CD4-positive, alpha-beta T cell treated with Interleukin-6 at 100 ng/mL for 8 hours (primary cell): Measurements from ENCODE around the gene AP1S3.
A peak's percentile ranks its signal among the peaks of the same experiment; 100 is the strongest.
"Not testable (repeated sequence)": the region's sequence is repeated elsewhere in the genome, so short reads cannot be mapped to it uniquely, and the experiment has no call there.

Experiments
- DNase-seq: peaks from one replicate; pipeline ENCODE4 v3.0.0-alpha.2; 2020; ENCODE audit warnings: mixed read lengths, low spot score

AP1S3 gene

DNA sequence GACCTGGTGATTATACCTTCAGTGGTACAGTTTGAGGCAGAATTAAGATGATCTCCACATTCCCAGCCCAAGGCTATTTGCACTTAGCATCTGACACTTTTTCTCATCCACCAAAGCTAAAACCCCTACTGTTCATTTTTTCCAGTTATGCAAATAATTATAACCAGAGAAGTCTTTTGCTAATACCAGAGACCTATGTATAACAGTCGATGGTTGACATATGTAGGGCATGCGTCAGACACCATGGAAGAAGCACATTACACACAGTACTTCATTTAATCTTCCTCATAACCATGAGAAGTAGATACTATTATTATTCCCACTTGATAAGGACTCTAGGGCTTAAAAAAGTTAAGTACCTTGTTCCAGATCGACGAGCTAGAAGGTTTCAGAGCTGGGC lies 36.5 kb downstream of the AP1S3 start:
- no peak for DNase-seq

DNA sequence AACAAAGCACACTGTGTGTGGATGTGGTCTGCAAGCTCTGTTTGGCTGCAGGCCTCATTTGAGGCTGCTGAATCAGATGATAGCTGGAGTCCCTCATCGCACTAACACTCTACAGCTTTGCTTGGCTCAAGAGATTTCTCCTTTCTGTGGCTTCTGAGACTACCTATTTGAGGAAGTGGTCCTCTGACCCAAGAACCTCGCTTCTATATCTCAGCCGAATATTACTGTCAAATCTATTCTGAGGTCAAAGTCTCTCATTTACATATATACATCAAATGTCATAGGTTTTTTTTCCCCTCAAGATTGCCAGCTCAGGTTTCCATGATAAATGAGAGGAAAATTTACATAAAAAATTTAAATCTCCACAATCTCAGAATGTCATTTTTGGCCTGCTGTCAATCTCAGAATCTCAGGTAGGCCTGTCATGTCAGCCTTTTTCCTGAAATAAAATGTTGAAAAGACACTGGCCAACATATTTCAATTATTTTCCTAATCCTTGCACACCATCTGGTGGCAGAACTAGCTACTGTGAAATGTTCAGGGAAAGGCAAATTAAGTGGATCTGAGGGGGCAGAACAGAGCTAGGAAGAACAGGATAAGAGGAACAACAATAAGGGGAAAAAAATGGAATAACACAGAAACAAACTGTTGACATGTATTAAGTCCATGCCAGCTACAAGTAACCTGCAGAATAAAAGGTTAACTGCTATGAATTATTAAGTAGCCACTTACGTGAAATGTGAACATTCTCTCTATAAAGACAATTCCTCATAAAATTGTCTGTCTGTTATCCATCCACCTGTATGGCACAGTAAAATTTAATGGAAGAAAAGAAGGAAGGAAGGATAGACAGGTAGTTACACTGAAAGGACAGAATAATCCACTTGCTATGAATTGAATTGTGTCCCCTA lies 39.3 kb downstream of the AP1S3 start:
- no peak for DNase-seq

DNA sequence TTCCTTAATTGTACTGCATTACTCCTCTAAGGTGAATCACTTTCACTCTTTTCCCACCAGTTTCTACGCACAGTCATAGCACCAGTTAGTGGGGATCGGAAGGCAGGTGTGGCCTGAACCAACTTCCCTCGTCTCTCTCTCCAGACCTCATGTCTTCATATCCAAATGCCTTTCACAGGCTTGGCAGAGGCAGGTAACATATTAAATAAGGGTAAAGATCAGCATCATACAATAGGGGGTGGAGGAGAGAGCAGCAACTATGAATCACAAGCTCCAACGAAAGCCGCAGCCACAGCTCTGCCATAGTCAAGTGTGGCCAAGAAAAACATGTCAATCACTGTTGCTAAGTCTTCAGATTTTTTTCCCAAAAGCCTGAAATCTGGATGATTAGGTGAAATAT lies 40.3 kb downstream of the AP1S3 start:
- DNase-seq = no peak

DNA sequence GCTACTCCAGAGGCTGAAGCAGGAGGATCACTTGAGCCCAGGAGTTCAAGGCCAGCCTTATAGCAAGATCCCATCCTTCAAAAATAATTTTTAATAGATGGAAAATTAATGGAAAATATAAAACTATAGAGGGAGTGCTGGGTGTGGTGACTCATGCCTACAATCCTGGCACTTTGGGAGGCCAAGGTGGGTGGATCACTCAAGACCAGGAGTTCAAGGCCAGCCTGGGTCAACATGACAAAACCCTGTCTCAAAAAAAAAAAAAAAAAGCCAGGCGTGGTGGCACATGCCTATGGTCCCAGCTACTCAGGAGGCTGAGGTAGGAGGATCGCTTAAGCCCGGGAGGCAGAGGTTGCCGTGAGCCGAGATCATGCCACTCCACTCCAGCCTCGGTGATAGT lies 48.0 kb downstream of the AP1S3 start:
- no peak for DNase-seq

DNA sequence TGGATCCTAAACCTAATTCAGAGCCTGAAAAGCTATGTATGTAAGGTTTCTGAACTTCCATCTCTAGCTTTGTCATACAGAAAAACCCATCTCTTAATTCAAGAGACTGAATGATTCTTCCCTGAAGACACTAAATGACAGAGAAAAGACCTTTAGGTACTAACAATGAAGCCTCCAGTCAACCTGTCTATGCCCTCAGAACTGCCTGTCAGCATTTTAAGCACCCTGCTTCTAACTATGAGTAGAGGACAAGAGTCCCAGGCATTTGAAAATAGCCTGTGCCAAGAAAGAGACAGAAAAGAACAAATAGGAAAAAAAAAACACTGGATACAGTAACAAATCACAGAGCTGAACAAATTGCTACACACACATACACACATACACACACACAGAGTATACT lies 48.6 kb downstream of the AP1S3 start:
- no peak for DNase-seq

DNA sequence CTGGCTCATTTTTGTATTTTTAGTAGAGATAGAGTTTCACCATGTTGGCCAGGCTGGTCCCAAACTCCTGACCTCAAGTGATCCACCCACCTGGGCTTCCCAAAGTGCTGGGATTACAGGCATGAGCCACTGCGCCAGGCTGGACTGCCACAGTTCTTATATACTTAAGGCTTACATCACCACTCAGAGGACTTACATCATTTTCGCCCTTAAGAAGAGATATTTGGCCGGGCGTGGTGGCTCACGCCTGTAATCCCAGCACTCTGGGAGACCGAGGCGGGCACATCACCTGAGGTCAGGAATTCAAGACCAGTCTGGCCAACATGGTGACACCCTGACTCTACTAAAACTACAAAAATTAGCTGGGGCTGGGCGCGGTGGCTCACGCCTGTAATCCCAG lies 49.3 kb downstream of the AP1S3 start:
- not testable (repeated sequence) for DNase-seq

DNA sequence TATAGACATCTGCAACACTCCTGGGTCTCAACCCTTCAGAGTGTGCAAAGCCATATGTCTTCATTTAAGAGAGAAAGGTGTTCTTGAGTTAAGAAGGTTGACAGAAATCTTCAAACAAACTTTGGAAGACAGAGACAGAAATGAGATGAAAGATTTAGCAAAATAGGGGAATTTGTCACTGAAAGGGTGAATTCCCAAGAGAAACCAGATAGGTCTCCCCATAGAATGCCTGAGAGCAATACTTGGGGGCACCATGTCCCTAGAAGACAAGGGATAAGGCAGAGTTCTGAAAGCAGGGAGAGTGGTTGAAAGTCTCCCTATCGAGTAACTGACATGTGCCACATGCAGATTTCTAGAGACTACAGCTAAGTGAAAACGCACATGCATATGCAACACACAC lies 50.0 kb downstream of the AP1S3 start:
- DNase-seq = no peak

DNA sequence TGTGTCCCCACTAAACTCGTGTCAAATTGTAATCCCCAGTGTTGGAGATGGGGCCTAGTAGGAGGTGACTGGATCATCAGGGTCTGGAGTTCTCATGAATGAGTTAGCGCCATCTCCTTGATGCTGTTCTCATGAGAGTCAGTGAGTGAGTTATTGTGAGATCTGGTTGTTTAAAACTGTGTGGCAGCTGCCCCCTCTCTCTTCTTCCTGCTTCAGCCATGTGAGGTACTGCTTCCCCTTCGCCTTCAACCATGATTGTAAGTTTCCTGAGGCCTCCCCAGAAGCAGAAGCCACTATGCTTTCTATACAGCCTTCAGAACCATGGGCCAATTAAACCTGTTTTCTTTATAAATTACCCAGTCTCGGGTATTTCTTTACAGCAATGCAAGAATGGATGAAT lies 50.4 kb downstream of the AP1S3 start:
- no peak for DNase-seq

DNA sequence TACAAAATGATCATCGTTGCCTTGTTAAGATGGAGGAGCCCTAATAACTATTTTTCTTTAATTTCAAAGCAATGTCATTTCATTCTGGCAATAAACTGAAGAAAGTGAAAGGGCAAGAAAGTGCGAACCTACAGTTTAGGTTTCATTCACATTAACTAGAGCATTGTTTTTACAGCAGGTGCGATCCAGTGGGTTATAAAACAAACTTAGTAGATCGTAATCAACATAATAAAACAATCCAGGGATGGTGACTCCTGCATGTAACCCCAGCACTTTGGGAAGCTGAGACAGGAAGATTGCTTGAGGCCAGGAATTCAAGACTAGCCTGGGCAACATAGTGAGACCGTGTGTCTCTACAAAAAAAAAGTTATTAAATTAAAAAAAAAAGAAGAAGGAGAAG lies 51.1 kb downstream of the AP1S3 start:
- DNase-seq = no peak

DNA sequence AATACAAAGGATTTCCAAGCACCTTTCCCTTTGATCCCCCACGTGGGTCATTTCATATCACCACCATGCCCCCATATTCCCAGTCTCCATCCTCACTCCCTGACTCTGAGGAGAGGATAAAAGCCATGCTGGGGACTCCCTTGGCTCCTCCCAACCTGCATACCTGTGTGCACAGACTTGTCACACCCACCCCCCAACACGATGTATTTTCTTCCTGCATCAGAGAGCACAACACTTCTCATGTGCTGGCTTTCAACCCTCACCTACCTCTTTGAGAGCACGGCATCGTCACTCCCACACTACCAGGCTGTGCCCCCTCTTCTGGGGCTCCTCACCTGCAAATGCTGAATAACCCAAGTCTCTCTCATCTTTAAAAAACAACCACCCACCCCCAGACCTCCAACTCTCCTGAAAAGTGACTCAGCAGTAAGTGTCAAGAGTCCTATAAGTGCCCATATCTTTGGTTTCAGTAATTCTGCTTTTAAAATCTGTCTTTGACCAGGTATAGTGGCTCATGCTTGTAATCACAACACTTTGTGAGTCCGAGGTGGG lies 53.1 kb downstream of the AP1S3 start:
- DNase-seq = no peak

DNA sequence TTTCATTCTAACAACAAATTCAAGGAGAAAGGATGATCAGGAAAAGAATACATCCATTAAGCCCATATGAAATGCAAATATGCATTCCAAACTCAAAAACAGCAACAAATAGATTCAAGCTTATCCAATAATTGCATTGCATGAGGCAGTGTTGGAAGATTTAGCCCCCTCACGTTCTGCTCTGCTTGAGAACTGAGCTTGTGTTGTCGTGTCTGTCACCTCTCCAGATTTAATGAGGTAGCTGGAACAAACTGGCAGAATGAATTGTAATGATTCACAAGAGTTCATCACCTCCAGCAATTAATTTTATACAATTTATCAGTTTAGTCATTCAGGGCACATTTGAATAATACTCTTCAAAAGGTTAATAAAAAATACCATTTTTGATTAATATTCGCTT lies 54.8 kb downstream of the AP1S3 start:
- no peak for DNase-seq

DNA sequence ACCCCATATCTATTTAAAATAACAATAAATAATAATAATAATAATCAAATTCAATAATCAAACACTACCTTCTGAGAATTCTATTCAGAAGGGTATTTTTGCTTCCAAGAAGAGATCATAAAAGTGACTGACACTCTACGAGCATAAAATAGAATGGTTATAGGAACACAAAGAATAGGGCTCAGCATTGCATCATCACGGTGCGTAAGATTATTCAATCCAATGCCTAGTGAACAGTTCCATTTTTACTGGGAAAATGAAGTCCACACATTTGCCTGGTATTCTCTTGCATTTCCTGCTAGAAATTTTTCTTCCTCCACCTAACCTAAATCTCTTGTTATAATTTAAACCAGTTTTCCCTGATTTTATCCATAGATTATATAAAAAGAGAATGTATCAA lies 55.8 kb downstream of the AP1S3 start:
- no peak for DNase-seq

DNA sequence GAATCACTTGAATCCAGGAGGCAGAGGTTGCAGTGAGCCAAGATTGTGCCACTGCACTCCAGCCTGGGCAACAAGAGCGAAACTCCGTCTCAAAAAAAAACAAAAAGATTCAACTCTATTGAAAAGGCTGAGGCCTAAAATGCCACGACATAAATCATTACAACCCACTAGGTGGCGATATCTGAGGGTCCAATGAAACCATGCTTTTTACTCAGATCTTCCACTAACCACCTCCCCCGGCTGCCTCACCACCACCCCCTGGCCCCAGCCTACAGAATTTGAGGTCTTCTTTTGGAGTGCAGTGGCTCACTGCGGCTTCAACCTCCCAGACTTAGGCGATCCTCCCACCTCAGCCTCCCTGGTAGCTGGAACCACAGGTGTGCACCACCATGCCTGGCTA lies 57.5 kb downstream of the AP1S3 start:
- peak; percentile 17 for DNase-seq

DNA sequence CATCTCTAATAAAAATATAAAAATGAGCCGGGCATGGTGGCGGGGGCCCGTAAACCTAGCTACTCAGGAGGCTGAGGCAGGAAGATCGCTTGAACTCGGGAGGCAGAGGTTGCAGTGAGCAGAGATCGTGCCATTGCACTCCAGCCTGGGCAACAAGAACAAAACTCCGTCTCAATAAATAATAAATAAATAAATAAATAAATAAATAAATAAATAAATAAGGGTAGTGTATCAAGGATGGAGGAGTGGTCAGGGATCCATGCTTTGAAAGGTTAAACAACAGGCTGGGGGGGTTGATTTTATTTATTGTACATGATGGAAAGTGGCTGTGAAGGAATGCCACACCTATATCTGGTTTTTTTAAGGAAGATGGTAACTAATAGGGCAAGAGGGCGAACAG lies 63.2 kb downstream of the AP1S3 start:
- DNase-seq = no peak

DNA sequence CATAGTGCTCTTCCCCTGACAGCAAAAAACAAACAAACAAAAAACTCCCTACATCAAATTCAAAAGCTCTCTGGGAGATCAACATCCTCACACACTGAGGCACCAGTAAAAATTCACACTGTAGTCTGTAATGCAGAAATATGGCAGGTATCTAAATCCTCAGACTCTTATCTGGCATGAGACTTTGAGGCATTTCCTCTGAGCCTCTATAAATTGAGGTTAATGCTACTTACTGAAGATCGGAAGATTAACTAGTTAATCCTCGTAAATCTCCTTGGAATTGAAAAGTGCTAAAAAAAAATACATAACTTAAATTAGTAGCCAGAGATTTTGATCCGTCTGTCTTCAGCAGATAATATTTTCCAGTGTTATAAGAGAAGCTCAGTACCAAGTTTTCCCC lies 65.0 kb downstream of the AP1S3 start:
- DNase-seq = no peak

DNA sequence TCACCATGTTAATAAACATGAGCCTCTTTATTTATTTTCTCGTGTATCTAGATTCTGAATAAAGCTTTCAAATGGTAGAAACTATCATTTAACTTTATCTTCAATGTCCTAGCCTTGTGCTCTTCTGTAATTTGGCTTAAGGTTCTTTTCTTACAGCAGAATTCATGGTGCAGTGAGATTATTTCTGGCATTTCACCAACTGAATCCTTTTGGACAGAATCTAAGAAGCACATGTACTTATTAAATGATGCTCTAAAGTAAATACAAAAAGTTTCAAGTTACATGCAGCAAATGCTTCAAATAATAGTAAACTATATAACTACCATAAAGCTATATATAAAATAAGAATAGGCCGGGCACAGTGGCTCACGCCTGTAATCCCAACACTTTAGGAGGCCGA lies 65.9 kb downstream of the AP1S3 start:
- DNase-seq = no peak

DNA sequence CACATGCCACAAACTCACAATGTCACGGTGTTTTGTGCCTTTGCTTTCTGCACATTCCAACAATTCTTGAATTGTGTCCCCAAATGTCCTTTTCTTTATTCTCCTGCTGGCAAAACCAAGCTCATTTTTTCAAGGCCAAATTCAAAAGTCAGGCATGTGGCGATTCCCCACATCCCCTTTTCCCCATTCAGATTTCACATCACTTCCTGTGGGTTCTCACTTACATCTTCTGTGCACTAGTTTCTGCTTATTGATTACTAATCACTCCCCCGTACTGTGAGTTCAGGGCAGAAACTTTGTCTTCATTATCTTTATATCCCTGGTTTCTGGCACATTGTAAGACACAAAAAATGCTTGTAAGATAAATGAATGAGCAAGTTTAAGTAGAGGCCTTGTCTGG lies 69.2 kb downstream of the AP1S3 start:
- no peak for DNase-seq

DNA sequence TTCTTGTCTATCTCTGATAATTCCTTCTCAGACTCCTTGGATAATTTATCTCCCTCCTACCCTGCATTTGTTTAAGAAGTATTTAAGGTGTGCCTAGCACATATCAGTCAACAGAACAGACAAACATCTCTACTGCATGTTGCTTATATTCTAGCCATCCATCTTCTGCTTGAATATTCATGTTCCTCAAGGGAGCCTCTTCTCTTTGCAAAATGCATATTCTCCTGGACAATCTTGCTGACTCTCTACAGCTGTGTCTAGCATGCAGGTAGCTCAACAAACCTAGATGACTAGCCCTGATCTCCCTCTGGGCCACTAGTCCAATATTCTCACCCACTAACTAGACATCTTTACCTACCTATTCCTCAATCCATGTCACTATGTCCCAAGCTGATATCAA lies 70.0 kb downstream of the AP1S3 start:
- no peak for DNase-seq

DNA sequence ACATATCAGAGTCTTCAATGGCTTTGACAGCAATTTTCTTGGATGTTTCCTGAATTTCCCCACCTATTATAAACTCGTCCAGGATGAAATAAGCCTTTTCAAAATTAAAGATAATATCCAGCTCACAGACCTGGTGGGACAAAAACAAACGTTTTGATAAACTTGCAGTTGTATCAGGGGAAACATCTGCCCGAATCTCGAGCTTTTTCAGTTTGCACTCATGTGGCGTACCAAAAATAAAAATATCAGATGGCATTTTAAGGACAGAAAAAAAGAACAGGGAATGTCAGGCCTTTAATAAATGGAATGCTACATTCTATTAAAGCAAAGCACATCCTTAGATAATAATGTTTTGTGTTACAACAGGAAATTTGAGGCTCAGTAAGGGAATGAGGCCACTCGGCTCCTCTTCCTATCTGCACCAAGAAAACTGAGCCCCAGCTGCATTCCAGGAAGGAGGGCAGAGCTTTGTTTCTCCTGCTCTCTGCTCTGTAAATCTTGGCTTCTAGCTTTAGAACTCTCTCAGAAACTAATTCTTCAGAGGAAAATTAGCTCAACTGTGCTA lies 72.1 kb downstream of the AP1S3 start:
- no peak for DNase-seq

DNA sequence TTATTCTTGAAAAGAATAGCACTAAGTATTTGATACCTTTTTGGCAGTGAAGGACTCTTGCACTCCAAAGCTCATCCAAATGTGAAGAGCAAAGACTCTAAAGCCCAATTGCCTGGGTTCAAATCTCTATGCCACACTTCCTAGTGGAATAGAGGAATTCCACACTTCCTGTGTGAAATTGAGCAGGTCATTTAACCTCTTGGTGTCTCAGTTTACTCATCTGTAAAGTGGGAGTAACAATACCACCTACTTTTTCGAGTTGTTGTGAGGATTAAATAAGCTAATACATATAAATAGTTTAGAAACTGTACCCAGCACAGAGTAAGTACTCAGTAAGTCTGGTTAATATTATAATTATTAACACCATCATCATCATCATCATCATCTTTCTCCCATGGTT lies 72.6 kb downstream of the AP1S3 start:
- no peak for DNase-seq

DNA sequence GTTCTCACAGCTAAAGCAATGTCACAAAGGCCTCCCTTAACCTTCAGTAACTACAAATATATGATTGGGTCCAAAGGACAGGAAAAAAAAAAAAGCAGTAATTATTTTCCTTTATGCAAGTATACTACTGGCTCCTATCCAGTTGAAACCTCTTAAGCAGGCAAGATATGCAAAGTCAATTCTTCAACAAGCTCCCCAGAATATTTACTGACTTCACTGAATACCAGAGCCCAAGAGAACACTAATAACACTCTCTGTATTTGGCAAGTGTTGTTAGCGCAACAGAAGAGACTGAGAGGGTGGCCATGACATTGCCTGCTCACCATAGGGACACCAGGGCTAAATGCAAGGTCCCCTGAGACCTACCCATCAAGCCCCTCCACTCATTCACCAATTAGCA lies 74.5 kb downstream of the AP1S3 start:
- no peak for DNase-seq

DNA sequence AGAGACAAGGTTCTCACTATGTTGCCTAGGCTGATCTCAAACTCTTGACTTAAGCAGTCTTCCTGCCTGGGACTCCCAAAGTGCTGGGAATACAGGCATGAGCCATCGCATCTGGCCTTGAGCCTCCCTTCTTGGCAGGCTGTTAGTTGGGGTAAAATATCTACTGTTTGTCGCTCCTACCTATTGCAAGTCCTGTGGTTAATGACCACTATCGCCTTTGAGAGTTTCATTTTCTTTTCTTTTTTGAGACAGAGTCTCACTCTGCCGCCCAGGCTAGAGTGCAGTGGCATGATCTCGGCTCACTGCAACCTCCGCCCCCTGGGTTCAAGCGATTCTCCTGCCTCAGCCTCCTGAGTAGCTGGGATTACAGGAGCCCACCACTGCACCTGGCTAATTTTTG lies 75.6 kb downstream of the AP1S3 start:
- not testable (repeated sequence) for DNase-seq

DNA sequence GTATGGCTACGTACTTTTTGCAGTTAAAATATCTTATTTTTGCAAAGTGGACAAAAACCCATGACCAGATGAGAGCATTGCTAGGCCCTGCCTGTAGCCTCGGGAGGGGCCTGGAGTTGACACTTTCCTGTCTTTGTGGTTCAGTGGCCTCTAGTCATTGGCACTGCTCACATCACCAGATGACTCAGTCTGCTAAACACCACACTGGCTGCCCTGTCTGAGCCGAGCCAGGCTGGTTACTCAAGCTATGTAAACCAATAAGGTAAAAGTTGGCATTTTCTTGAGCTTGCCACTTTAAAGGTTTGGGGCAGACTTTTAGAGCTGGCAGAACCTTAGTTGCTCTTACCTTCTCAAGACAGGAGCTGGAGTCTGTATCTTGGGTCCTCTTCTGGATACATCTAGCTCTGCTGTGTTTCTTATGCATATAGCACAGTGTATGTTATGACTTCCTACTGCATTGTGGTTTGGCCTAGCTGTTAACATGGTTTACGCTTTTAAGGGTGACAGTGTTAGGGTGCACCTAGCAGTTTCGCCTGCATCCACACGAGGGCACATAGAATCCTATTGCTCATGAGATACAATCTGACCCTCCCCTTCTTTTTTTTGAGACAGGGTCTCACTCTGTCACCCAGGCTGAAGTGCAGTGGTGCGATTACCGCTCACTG lies 76.4 kb downstream of the AP1S3 start:
- DNase-seq = peak; percentile 41
